Measurements from ENCODE around the gene CSAG3. TPM values are rescaled to one million over a fixed set of nuclear protein-coding genes. Genes with fewer than 3 reads are reported as not detected.
"Not testable (repeated sequence)": the region's sequence is repeated elsewhere in the genome, so short reads cannot be mapped to it uniquely, and the experiment has no call there.

CSAG3 gene
- total RNA-seq, result not detected in 2 replicates

DNA sequence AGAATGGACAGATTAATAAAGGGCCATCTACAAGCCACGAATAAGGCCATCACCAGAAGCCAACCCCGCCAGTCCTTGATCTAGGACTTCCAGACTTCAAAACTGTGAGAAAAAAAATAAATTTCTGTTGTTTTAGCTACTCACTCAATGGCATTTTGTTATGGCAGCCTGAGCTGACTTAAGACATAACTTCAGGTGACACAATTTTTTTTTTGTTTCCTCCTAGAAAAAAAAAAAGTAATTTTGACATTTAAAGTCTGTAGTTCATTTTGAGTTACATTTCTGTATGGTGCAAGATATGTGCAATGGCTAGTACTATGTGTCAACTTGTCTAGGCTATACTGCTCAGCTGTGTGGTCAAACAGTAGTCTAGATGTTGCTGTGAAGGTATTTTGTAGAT is at the start of gene CSAG3:
CSAG3 (plus strand) TSS at position 301 of the 400 bp plus-strand sequence.
- not testable (repeated sequence) for DNase-seq (ENCODE audit: low read depth)

DNA sequence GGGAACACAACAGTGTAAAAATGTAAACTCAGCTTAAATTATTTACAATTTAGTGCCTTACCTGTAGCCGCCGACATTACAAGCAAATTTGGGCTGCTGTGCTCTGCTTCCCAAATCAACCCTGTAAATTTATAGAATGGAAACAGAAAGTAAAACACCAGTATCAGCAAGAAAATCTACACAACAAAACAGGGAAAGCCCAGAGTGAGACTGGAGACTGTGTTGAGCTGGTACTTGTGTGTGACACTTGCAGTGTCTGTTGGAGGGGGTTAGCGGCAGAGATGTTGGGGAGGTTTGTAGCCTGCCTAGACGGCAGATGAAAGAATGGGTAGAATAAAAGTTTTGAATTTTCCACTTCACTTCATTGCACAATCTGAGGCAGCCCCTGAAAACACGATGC is 45.8 kb upstream of the CSAG3 start:
- DNase-seq (ENCODE audit: low read depth); H3K4me3 ChIP-seq (ENCODE audit: low read depth, low read length): not testable (repeated sequence)

More for the DNA sequence above, at the start of gene CSAG3:
- not testable (repeated sequence) for H3K4me3 ChIP-seq (ENCODE audit: low read depth, low read length)

DNA sequence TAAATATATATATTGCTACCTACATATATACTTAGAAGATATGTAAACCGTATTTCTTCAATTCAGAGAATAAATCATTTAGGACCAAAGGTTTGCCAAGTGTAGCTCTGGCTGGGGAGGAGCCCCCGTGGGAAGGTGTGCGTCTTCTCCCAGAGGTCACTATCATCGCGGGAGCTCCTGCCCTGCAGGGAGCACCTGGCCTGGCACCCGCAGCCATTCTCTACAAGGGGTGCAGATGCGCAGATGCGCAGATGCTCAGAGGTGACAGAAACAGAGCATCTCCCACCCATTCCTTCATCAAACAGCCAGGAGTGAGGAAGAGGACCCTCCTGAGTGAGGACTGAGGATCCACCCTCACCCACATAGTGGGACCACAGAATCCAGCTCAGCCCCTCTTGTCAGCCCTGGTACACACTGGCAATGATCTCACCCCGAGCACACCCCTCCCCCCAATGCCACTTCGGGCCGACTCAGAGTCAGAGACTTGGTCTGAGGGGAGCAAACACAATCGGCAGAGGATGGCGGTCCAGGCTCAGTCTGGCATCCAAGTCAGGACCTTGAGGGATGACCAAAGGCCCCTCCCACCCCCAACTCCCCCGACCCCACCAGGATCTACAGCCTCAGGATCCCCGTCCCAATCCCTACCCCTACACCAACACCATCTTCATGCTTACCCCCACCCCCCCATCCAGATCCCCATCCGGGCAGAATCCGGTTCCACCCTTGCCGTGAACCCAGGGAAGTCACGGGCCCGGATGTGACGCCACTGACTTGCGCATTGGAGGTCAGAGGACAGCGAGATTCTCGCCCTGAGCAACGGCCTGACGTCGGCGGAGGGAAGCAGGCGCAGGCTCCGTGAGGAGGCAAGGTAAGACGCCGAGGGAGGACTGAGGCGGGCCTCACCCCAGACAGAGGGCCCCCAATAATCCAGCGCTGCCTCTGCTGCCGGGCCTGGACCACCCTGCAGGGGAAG is 44.9 kb upstream of the CSAG3 start, which contains the start of gene MAGEA2B:
MAGEA2B (plus strand) TSS at position 814 of the 973 bp plus-strand sequence. CDS start 2,479 bp downstream, outside the sequence.
- not testable (repeated sequence) for DNase-seq (ENCODE audit: low read depth); H3K4me3 ChIP-seq (ENCODE audit: low read depth, low read length)

DNA sequence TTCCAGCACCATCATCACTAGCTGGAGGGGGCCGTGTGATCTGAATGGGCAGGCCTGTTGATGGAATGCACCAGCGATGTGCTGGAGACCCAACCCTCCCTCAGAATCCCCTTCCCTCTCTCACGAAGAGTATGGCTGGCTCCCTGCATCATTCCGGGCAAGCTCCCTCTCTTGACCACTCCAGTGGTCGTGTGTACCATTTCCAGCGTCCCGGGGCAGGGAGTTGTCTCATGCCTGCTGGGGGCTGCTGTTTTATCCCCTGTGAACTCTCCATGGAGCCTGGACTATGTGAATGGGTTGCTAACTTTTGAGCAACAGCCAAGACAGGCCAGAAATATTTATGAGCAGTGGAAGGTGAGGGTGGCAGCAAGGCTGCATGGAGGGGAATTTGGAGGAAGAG is 33.6 kb upstream of the CSAG3 start:
- TF ChIP-seq, protein P1, sequence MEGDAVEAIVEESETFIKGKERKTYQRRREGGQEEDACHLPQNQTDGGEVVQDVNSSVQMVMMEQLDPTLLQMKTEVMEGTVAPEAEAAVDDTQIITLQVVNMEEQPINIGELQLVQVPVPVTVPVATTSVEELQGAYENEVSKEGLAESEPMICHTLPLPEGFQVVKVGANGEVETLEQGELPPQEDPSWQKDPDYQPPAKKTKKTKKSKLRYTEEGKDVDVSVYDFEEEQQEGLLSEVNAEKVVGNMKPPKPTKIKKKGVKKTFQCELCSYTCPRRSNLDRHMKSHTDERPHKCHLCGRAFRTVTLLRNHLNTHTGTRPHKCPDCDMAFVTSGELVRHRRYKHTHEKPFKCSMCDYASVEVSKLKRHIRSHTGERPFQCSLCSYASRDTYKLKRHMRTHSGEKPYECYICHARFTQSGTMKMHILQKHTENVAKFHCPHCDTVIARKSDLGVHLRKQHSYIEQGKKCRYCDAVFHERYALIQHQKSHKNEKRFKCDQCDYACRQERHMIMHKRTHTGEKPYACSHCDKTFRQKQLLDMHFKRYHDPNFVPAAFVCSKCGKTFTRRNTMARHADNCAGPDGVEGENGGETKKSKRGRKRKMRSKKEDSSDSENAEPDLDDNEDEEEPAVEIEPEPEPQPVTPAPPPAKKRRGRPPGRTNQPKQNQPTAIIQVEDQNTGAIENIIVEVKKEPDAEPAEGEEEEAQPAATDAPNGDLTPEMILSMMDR (conservative IDR thresholded peaks at IDR 0.05; ENCODE audit: low read depth, low read length), result no peak
- no peak for DNase-seq (ENCODE audit: low read depth)
- no peak overlapping the region for H3K4me3 ChIP-seq (ENCODE audit: low read depth, low read length)

DNA sequence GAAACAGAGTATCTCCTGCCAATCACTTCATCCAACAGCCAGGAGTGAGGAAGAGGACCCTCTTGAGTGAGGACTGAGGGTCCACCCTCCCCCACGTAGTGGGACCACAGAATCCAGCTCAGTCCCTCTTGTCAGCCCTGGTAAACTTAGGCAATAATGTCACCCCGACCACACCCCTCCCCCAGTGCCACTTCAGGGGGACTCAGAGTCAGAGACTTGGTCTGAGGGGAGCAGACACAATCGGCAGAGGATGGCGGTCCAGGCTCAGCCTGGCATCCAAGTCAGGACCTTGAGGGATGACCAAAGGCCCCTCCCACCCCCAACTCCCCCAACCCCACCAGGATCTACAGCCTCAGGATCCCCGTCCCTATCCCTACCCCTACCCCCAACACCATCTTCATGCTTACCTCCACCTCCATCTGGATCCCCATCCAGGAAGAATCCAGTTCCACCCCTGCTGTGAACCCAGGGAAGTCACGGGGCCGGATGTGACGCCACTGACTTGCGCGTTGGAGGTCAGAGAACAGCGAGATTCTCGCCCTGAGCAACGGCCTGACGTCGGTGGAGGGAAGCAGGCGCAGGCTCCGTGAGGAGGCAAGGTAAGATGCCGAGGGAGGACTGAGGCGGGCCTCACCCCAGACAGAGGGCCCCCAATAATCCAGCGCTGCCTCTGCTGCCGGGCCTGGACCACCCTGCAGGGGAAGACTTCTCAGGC is 25.6 kb upstream of the CSAG3 start, which contains the start of the genes CSAG1 and MAGEA12:
CSAG1 (minus strand) TSS at position 461 of the 715 bp plus-strand sequence. CDS start 1,261 bp downstream, outside the sequence.
MAGEA12 (plus strand) TSS at position 497 of the 715 bp plus-strand sequence. CDS start 2,405 bp downstream, outside the sequence.
- TF ChIP-seq, protein P1 (conservative IDR thresholded peaks at IDR 0.05; ENCODE audit: low read depth, low read length), result no peak
- DNase-seq (ENCODE audit: low read depth), result no peak
- H3K4me3 ChIP-seq (ENCODE audit: low read depth, low read length), result no peak within 1 kb of the TSS

DNA sequence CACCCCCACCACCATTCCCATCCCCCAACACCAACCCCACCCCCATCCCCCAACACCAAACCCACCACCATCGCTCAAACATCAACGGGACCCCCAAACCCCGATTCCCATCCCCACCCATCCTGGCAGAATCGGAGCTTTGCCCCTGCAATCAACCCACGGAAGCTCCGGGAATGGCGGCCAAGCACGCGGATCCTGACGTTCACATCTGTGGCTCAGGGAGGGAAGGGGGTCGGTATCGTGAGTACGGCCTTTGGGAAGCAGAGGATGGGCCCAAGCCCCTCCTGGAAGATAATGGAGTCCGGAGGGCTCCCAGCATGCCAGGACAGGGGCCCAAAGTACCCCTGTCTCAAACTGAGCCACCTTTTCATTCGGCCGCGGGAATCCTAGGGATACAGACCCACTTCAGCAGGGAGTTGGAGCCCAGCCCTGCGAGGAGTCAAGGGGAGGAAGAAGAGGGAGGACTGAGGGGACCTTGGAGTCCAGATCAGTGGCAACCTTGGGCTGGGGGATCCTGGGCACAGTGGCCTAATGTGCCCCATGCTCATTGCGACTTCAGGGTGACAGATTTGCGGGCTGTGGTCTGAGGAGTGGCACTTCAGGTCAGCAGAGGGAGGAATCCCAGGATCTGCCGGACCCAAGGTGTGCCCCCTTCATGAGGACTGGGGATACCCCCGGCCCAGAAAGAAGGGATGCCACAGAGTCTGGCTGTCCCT is 24.7 kb upstream of the CSAG3 start:
- H3K4me3 ChIP-seq (ENCODE audit: low read depth, low read length); DNase-seq (ENCODE audit: low read depth): not testable (repeated sequence)

DNA sequence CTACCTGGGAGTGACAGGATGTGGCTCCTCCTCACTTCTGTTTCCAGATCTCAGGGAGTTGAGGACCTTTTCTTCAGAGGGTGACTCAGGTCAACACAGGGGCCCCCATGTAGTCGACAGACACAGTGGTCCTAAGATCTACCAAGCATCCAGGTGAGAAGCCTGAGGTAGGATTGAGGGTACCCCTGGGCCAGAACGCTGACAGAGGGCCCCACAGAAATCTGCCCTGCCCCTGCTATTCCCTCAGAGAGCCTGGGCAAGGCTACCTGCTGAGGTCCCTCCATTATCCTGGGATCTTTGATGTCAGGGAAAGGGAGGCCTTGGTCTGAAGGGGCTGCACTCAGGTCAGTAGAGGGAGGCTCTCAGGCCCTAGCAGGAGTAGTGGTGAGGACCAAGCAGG is 23.9 kb upstream of the CSAG3 start:
- TF ChIP-seq, protein P1 (conservative IDR thresholded peaks at IDR 0.05; ENCODE audit: low read depth, low read length), result no peak
- H3K4me3 ChIP-seq (ENCODE audit: low read depth, low read length), result no peak overlapping the region
- no peak for DNase-seq (ENCODE audit: low read depth)

DNA sequence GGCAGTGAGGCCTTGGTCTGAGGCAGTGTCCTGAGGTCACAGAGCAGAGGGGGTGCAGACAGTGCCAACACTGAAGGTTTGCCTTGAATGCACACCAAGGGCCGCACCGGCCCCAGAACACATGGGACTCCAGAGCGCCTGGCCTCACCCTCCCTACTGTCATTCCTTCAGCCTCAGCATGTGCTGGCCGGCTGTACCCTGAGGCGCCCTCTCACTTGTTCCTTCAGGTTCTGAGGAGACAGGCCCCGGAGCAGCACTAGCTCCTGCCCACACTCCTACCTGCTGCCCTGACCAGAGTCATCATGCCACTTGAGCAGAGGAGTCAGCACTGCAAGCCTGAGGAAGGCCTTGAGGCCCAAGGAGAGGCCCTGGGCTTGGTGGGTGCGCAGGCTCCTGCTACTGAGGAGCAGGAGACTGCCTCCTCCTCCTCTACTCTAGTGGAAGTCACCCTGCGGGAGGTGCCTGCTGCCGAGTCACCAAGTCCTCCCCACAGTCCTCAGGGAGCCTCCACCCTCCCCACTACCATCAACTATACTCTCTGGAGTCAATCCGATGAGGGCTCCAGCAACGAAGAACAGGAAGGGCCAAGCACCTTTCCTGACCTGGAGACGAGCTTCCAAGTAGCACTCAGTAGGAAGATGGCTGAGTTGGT is 23.0 kb upstream of the CSAG3 start:
- TF ChIP-seq, protein P1 (conservative IDR thresholded peaks at IDR 0.05; ENCODE audit: low read depth, low read length), result no peak
- no peak overlapping the region for H3K4me3 ChIP-seq (ENCODE audit: low read depth, low read length)
- DNase-seq (ENCODE audit: low read depth), result no peak

DNA sequence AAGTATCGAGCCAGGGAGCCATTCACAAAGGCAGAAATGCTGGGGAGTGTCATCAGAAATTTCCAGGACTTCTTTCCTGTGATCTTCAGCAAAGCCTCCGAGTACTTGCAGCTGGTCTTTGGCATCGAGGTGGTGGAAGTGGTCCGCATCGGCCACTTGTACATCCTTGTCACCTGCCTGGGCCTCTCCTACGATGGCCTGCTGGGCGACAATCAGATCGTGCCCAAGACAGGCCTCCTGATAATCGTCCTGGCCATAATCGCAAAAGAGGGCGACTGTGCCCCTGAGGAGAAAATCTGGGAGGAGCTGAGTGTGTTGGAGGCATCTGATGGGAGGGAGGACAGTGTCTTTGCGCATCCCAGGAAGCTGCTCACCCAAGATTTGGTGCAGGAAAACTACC is 22.5 kb upstream of the CSAG3 start:
- H3K4me3 ChIP-seq (ENCODE audit: low read depth, low read length); DNase-seq (ENCODE audit: low read depth): not testable (repeated sequence)
